ENCODE results near the gene FRMD8.
"Not testable (repeated sequence)": the region's sequence is repeated elsewhere in the genome, so short reads cannot be mapped to it uniquely, and the experiment has no call there.

FRMD8 gene

GRCh38 chr11:65436412-65437032, 50.1 kb downstream of the FRMD8 start:
- peak; percentile 20 for DNase-seq (ENCODE audit: low read depth)

DNA sequence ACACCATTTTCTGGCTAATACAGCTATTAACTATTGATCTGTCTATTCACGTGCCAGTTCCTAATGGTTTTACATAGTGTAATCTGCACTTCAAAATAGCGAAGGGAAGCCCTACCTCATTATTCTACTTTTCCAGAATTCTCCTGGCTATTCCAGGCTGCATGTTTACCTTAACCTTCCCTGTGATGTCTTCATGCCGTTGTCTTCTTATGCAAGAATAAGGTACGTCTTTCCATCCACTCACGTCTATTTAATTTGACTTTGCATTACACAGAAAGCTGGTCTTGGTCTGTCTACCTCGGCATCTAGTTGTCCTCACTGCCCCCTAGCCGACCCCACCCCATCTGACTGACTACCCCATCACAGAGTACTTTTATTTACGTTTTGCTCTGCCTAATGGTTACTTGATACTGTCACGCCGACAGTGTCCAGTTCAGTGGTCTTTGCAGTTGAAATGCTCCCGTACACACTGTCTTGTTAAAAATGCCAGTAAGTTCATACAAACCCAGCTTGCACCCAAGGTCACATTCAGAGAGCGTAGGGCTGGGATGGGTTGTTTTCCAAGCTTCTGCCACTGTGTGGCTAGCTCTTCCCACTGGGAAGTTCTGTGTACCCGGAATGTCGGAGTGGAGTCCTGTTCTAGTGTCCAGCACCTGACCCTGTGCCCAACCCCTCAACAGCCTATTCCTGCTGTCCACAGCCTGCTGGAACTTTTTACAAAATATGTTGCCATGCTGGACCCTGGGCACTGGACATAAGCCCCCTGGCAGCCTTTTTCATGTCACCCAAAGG, 51.2 kb downstream of the FRMD8 start:
- no peak for DNase-seq (ENCODE audit: low read depth)

- DNase-seq (ENCODE audit: low read depth), result peak; percentile 13
These were observed 52.1 kb downstream of the FRMD8 start for GRCh38 chr11:65438257-65439151.

DNA sequence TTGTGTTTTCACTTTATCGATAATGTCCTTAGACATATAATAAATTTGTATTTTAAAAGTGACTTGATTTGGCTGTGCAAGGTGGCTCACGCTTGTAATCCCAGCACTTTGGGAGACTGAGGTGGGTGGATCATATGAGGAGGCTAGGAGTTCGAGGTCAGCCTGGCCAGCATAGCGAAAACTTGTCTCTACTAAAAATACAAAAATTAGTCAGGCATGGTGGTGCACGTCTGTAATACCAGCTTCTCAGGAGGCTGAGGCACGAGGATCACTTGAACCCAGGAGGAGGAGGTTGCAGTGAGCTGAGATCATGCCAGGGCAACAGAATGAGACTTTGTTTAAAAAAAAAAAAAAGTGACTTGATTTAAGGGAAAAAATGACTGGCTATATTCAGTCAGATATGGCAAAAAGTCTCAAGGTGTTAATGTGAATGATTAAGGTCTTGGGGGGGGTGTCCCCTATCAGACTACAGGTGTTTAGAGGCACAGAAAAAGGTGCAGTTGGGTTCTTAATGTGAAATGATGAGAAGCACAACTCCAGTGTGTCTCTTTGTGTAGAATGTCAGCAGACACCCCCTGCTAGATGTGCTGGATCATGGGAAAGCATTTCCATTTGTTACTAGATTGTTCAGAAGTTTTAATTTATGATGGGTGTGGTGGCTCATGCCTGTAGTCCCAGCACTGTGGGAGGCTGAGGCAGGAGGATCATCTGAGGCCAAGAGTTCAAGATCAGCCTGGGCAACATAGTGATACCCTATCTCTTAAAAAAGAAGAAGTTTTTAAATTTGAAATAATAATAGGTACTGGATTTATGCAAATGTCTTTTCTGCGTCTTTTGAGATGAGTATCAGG, 53.1 kb downstream of the FRMD8 start:
- no peak for DNase-seq (ENCODE audit: low read depth)

DNA sequence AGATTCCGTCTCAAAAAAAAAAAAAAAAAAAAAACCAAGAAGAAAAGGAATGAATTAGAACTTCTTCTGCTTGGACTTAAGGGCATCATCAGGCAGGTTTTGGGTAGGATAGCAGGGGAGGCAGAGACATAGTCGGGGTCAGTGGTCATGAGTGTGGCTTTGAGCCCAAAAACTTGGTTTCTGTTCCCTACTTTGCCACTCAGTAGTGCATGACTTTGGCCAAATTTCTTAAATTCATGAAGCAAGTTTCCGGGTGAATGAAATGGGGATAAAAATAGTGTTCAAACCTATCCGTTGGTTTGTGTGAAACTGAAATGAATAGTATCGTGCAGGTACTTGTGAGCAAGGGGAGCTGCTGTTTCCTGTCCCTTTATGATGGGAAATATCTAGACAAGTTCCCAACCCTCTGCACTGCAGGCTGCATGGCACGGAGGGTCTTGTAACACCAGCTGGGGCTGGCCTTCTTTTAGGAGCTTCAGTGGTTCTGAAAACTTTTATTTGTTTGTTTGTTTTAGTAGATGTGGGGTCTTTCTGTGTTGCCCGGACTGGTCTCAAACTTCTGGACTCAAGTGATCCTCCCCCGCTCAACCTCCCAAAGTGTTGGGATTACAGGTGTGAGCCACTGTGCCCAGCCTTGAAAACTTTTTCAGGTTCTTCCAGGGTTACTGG, 54.5 kb downstream of the FRMD8 start:
- DNase-seq (ENCODE audit: low read depth), result peak; percentile 16

DNA sequence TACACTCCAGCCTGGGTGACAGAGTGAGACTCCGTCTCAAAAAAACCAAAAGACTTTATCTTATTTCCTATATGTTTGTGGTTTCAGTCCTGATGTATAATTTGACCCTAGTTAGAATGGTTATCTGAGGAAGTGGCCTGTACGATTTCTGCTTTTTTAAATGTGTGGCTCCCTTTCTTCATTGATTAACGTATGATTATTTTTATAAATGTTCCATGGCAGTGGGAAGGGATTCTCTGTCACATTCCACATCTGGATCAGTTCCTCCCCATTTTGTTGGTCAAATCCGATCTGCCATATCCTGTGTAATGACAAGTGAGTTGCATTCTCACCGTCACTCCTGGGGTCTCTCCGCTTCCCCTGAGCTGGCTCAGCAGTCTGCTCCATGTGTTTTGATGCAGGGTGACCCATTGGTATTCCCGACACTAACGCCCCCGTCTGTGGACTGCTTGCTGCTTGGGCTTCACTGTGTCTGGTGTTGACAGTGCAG, 56.5 kb downstream of the FRMD8 start:
- DNase-seq (ENCODE audit: low read depth), result no peak

DNA sequence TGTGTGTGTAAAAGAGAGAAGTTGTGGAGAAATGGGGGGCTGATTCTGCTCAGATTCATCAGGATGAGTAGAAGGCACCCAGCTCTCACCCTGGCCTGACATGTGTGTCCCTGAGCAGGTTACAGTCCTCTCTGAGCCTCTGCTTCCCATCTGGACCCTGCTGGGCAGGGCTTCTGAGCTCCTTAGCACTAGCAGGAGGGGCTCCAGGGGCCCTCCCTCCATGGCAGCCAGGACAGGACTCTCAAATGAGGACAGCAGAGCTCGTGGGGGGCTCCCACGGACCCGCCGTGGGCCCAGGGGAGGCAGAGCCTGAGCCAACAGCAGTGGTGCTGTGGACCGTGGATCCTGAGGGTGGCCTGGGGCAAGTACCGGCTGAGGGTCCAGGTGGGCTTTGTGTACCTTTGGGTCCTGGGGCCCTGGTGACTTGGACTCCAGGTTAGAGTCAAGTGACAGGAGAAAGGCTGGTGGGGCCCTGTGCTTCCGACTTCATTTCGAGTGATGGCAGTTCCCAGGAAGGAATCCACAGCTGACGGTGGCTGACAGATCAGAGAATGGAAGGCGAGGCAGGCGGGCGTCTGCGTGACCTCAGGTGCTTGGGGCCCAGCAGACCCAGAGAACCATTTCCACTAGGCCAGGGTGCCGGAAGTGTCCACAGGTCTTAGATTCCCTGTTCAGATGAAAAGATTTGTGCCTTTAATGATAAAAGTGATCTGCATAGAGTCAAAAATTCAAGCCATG, 58.0 kb downstream of the FRMD8 start:
- no peak for DNase-seq (ENCODE audit: low read depth)

DNA sequence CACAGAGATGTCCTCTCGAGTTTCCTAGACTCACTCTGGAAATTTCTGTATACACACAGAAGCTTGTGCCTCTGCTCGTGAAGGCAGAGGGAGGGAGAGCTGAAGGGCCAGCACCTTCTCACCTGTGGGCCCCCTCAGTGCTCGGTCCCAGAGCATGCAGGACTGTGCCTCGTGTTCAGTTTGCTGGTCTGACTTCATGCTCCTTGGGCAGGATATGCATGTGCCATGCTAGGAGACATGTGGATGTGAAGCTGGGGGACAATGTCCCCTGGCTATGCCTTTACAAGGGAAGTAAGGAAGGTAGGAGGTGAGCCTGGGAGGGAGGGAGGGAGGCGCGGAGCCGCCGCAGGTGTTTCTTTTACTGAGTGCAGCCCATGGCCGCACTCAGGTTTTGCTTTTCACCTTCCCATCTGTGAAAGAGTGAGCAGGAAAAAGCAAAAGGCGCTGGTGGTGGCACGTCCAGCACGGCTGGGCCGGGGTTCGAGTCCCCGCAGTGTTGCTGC, 58.7 kb downstream of the FRMD8 start:
- DNase-seq (ENCODE audit: low read depth), result no peak

- DNase-seq (ENCODE audit: low read depth), result peak; percentile 15
These were observed 59.4 kb downstream of the FRMD8 start for GRCh38 chr11:65445604-65446445.

DNA sequence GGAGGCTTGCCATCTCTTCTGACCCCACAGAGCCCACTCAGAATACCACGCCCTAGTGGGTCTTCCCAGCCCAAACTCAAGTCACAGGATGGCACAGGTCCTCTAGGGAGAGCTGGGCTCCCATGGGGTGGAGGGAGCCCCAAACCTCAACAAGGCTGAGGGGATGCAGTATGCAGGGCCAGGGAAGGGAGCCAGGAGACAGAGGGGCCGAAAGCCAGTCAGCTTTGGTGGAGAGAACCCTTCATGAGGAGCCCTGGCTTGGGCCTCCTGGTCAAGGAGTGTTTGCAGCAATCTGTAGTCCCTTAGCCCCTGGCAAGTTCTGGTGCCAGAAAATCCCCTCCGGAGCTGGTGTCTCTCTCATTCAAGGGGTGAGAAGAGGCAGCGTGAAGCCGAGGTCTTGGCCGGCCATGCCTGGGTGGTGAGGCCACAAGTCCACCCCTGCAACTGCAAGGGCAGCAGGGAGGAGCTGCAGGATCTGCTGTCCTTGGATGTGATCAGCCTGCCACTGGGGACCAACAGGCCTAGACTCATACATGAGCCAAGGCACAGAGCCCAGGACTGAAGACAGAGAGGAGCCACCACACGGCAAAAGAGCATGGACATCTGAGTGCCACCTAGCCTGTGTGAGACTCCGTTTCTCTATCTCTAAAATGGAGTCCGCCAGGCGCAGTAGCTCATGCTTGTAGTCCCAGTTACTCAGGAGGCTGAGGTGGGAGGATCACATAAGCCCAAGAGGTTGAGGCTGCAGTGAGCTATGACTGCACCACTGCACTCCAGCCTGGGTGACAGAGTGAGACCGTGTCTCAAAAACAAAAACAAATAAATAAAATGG, 60.2 kb downstream of the FRMD8 start:
- DNase-seq (ENCODE audit: low read depth), result peak; percentile 11

GRCh38 chr11:65448074-65448417, 61.6 kb downstream of the FRMD8 start:
- DNase-seq (ENCODE audit: low read depth), result peak; percentile 20

DNA sequence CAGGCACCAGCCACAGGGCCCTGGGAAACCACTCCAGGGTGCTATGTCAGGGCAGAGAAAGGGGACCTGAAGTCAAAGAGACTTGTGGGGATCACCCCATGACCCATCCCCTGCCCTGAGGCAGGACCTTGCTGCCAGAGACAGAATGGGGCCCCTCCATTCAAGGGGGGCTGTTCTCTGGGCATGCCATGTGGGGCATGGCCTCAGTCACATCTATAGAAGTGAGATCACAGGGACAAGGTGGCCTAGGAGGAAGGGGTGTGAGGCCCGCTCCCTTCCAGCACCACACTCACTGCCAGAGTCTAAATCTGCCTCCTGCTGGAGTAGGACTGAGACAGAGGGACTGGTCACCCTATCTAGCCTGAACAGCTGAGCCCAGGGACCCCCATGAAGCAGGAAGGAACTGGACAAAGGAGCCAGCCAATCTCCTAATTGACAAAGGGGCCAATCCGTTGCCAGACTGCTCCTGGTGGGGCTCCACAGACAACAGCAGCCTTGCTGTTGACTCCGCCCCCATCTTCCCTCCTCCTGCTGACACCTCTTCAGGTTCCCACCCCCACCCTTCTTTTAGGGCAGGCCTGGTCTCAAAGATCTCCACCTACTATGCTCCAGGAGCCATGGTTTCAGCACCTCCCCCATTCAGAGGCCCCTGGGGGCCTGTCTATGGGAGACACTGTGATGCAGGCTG, 62.1 kb downstream of the FRMD8 start:
- DNase-seq (ENCODE audit: low read depth), result peak; percentile 22

- not testable (repeated sequence) for DNase-seq (ENCODE audit: low read depth)
These were observed 64.9 kb downstream of the FRMD8 start for GRCh38 chr11:65451301-65451700.

DNA sequence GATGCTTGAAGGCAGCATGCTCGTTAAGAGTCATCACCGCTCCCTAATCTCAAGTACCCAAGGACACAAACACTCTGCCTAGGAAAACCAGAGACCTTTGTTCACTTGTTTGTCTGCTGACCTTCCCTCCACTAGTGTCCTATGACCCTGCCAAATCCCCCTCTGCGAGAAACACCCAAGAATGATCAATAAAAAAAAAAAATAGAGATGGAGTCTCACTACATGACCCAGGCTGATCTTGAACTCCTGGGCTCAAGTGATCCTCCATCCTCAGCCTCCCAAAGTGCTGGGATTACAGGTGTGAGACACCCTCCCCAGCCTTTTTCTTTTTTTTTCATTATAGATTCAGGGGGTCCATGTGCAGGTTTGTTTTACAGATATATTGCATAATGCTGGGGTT, 65.8 kb downstream of the FRMD8 start:
- DNase-seq (ENCODE audit: low read depth), result not testable (repeated sequence)

DNA sequence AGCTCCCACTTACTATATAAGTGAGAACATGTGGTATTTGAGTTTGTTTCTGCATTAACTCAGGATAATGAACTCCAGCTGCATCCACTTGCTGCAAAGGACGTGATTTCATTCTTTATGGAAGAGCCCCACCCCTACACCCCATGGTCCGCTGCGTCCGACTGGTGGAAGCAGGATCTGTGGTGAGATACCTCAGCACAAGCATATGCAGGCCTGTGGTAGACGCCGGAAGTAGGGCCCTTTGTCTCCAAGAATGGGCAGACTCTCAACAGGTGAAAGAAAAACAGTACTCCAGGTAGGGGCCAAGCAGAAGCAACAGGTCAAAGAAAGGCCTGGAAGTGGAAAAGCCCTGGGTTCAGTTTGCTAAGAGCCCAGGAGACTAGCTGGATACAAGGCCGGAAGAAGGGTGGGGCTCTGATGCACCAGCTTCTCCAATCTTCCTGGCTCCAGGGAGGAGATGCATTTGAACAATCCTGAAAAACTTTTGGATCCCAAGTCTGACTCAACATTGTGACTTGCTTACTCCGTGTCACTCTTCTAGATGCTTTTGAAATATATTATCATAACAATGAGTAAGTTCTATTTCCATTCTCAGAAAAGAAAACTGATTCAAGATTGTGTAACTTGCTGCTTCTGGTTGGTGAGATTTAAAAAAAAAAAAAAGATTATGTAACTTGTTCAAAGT, 66.5 kb downstream of the FRMD8 start:
- DNase-seq (ENCODE audit: low read depth), result peak; percentile 93

DNA sequence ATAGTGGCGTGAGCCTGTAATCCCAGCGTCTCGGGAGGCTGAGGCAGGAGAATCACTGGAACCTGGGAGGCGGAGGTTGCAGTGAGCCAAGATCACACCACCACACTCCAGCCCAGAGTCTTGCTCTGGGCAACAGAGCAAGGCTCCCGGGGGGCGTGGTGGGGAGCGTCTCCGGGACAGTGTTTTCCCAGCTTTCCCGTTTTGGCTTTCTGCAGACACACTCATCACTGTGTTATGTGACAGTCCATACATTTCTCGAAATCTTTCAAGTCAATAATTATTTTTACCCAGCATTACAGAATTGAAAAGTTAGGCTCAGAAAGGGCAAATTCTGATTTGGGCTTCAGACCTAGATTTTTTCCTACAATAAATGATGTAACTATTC, 67.9 kb downstream of the FRMD8 start:
- DNase-seq (ENCODE audit: low read depth), result no peak
